ENCODE results near the gene ENKUR.

ENKUR gene

GRCh38 chr10:25047591-25048301, 31.8 kb upstream of the ENKUR start:
- no peak overlapping the region for H3K4me3 ChIP-seq (ENCODE audit: insufficient read depth, low read length, poor library complexity, severe bottlenecking)
- no peaks in the 10 kb centered on the region for H4K20me1 ChIP-seq (ENCODE audit: low read depth, low read length)
- no peaks in the 10 kb centered on the region for H3K9me2 ChIP-seq (replicated peaks; ENCODE audit: insufficient read depth, low read length)
- H3K27ac ChIP-seq (ENCODE audit: low read depth, low read length), result no peak overlapping the region
- no peaks in the 10 kb centered on the region for H3K36me3 ChIP-seq (ENCODE audit: low read length)
- H3K27me3 ChIP-seq (ENCODE audit: low read length), result no peaks in the 10 kb centered on the region
- no peaks in the 10 kb centered on the region for H3K9me3 ChIP-seq (ENCODE audit: insufficient read depth, low read length)
- TF ChIP-seq EZH2phosphoT487 (conservative IDR thresholded peaks at IDR 0.05; ENCODE audit: low read length) (no peak), CTCF (IDR thresholded peaks at IDR 0.05; ENCODE audit: insufficient read depth, low read length, poor library complexity, severe bottlenecking) (no peak)
- no peak overlapping the region for H3K4me2 ChIP-seq (ENCODE audit: low read depth, low read length, poor library complexity, severe bottlenecking)
- no peak overlapping the region for H2AFZ ChIP-seq (ENCODE audit: low read depth, low read length, severe bottlenecking)
- H3K9ac ChIP-seq (ENCODE audit: low read length), result no peak overlapping the region
- H3F3A ChIP-seq (ENCODE audit: insufficient read depth), result no peaks in the 10 kb centered on the region
- no peaks in the 10 kb centered on the region for H3K79me2 ChIP-seq (ENCODE audit: insufficient read depth, low read length)

- H3K9ac ChIP-seq (ENCODE audit: low read length), result no peak overlapping the region
- no peak overlapping the region for H3K27ac ChIP-seq (ENCODE audit: low read depth, low read length)
- H3K4me3 ChIP-seq (ENCODE audit: insufficient read depth, low read length, poor library complexity, severe bottlenecking), result no peak overlapping the region
- H2AFZ ChIP-seq (ENCODE audit: low read depth, low read length, severe bottlenecking), result no peak overlapping the region
- no peaks in the 10 kb centered on the region for H3K9me2 ChIP-seq (replicated peaks; ENCODE audit: insufficient read depth, low read length)
- no peaks in the 10 kb centered on the region for H3K9me3 ChIP-seq (ENCODE audit: insufficient read depth, low read length)
- no peaks in the 10 kb centered on the region for H3K36me3 ChIP-seq (ENCODE audit: low read length)
- no peaks in the 10 kb centered on the region for H3K79me2 ChIP-seq (ENCODE audit: insufficient read depth, low read length)
- no peaks in the 10 kb centered on the region for H3K27me3 ChIP-seq (ENCODE audit: low read length)
- no peak for TF ChIP-seq EZH2phosphoT487 (conservative IDR thresholded peaks at IDR 0.05; ENCODE audit: low read length)
- no peak for TF ChIP-seq CTCF (IDR thresholded peaks at IDR 0.05; ENCODE audit: insufficient read depth, low read length, poor library complexity, severe bottlenecking)
- H4K20me1 ChIP-seq (ENCODE audit: low read depth, low read length), result no peaks in the 10 kb centered on the region
- no peaks in the 10 kb centered on the region for H3F3A ChIP-seq (ENCODE audit: insufficient read depth)
- no peak overlapping the region for H3K4me2 ChIP-seq (ENCODE audit: low read depth, low read length, poor library complexity, severe bottlenecking)
Measured at GRCh38 chr10:25047088-25047487, 31.1 kb upstream of the ENKUR start.

- no peaks in the 10 kb centered on the region for H3K27me3 ChIP-seq (ENCODE audit: low read length)
- no peaks in the 10 kb centered on the region for H3K9me2 ChIP-seq (replicated peaks; ENCODE audit: insufficient read depth, low read length)
- no peak overlapping the region for H3K9ac ChIP-seq (ENCODE audit: low read length)
- no peaks in the 10 kb centered on the region for H4K20me1 ChIP-seq (ENCODE audit: low read depth, low read length)
- H3K9me3 ChIP-seq (ENCODE audit: insufficient read depth, low read length), result no peaks in the 10 kb centered on the region
- H3K4me3 ChIP-seq (ENCODE audit: insufficient read depth, low read length, poor library complexity, severe bottlenecking), result no peak overlapping the region
- no peaks in the 10 kb centered on the region for H3K36me3 ChIP-seq (ENCODE audit: low read length)
- TF ChIP-seq CTCF (IDR thresholded peaks at IDR 0.05; ENCODE audit: insufficient read depth, low read length, poor library complexity, severe bottlenecking) (no peak), EZH2phosphoT487 (conservative IDR thresholded peaks at IDR 0.05; ENCODE audit: low read length) (no peak)
- H3K27ac ChIP-seq (ENCODE audit: low read depth, low read length), result no peak overlapping the region
- H3F3A ChIP-seq (ENCODE audit: insufficient read depth), result no peaks in the 10 kb centered on the region
- no peak overlapping the region for H3K4me2 ChIP-seq (ENCODE audit: low read depth, low read length, poor library complexity, severe bottlenecking)
- H2AFZ ChIP-seq (ENCODE audit: low read depth, low read length, severe bottlenecking), result no peak overlapping the region
- no peaks in the 10 kb centered on the region for H3K79me2 ChIP-seq (ENCODE audit: insufficient read depth, low read length)
Measured at GRCh38 chr10:25046641-25047040, 30.7 kb upstream of the ENKUR start.

Measured in SU-DHL-6 (cell line).